HT-29 (cell line): ENCODE results near the gene VWA3B. TPM values are rescaled to one million over a fixed set of nuclear protein-coding genes. Genes with fewer than 3 reads are reported as not detected.
"Not testable (repeated sequence)": the region's sequence is repeated elsewhere in the genome, so short reads cannot be mapped to it uniquely, and the experiment has no call there.

Source experiments
- DNase-seq: peaks from one replicate; pipeline ENCODE4 v3.0.0-alpha.2; 2015; ENCODE audit warnings: low spot score
- total RNA-seq: library from RNA; depleted of rRNA; stranded (reverse); fragments of >200 nt; shearing (Covaris generic); gene quantifications from 2 replicates; pipeline ENCODE4 v1.2.3, GENCODE V29; 2014

The VWA3B gene
- total RNA-seq, 1 experiment from 2014 or later = not detected

GRCh38 chr2:98128556-98129109, 41.7 kb downstream of the VWA3B start:
- DNase-seq = no peak

GRCh38 chr2:98130073-98130472, 43.1 kb downstream of the VWA3B start:
- DNase-seq = not testable (repeated sequence)

- DNase-seq = no peak
These were observed 47.4 kb downstream of the VWA3B start for GRCh38 chr2:98134172-98135005.

GRCh38 chr2:98137196-98137595, 50.2 kb downstream of the VWA3B start:
- no peak for DNase-seq

GRCh38 chr2:98138978-98139377, 52.0 kb downstream of the VWA3B start:
- DNase-seq = not testable (repeated sequence)

- no peak for DNase-seq
These were observed 53.2 kb downstream of the VWA3B start for GRCh38 chr2:98140210-98140609.

- no peak for DNase-seq
These were observed 55.3 kb downstream of the VWA3B start for GRCh38 chr2:98142106-98142791.

- DNase-seq = no peak
These were observed 58.1 kb downstream of the VWA3B start for GRCh38 chr2:98145070-98145469.

GRCh38 chr2:98147900-98148299, 60.9 kb downstream of the VWA3B start:
- DNase-seq = not testable (repeated sequence)

GRCh38 chr2:98148595-98149332, 61.8 kb downstream of the VWA3B start:
- DNase-seq = no peak

GRCh38 chr2:98149333-98149697, 62.3 kb downstream of the VWA3B start:
- no peak for DNase-seq

- DNase-seq = no peak
These were observed 66.5 kb downstream of the VWA3B start for GRCh38 chr2:98153481-98153880.

GRCh38 chr2:98155291-98155690, 68.3 kb downstream of the VWA3B start:
- no peak for DNase-seq

GRCh38 chr2:98155716-98156115, 68.7 kb downstream of the VWA3B start:
- no peak for DNase-seq

- DNase-seq = no peak
These were observed 69.3 kb downstream of the VWA3B start for GRCh38 chr2:98156304-98156703.

GRCh38 chr2:98157557-98157956, 70.6 kb downstream of the VWA3B start:
- peak; percentile 25 for DNase-seq

- DNase-seq = no peak
These were observed 71.3 kb downstream of the VWA3B start for GRCh38 chr2:98158305-98158704.

GRCh38 chr2:98160554-98160953, 73.6 kb downstream of the VWA3B start:
- no peak for DNase-seq

- DNase-seq = no peak
These were observed 74.2 kb downstream of the VWA3B start for GRCh38 chr2:98161186-98161585.

GRCh38 chr2:98164256-98164655, 77.3 kb downstream of the VWA3B start:
- DNase-seq = no peak

- DNase-seq = no peak
These were observed 78.6 kb downstream of the VWA3B start for GRCh38 chr2:98165516-98166071.

GRCh38 chr2:98167916-98168315, 80.9 kb downstream of the VWA3B start:
- no peak for DNase-seq
